Transverse colon (tissue), 3 donors: Measurements from ENCODE around the gene APBA1.

Experiments
- POLR2A ChIP-seq: fragments of 450-650 bp; IDR thresholded peaks from one replicate; pipeline ENCODE4 v1.6.1; 2016; ENCODE audit warnings: antibody characterized with exemption, mild to moderate bottlenecking, moderate library complexity
- POLR2AphosphoS5 ChIP-seq, 3 donors: sonication (generic); formaldehyde crosslinking; IDR thresholded peaks; one replicate each; pipeline ENCODE4 v1.6.1; 2016; ENCODE audit warnings: antibody characterized with exemption in 3 of 3

- TF ChIP-seq POLR2AphosphoS5 (IDR thresholded peaks at IDR 0.05) (no peak), POLR2A (no peak)
These were observed 241.0 kb downstream of the APBA1 start for GRCh38 chr9:69431203-69431602.
